Psoas muscle (tissue), 8 donors: Measurements from ENCODE around the gene SLC24A4. TPM values are rescaled to one million over a fixed set of nuclear protein-coding genes. Genes with fewer than 3 reads are reported as not detected.
"Not testable (repeated sequence)": the region's sequence is repeated elsewhere in the genome, so short reads cannot be mapped to it uniquely, and the experiment has no call there.

Experiments used
- ATAC-seq, 4 donors: fragments of 200-7000 bp; cut with Tn5 transposase; one replicate each; pipeline ENCODE4 v1.9.1; 2020; ENCODE audit warnings: moderate library complexity in 3 of 4, mild to moderate bottlenecking in 2 of 4
- DNase-seq, 2 donors: peaks; one replicate each; pipeline ENCODE4 v3.0.0-alpha.2; 2020
- H3K27ac ChIP-seq: fragments of 200-600 bp; one replicate; pipeline ENCODE4 v1.8.0; 2022
- H3K27me3 ChIP-seq, 3 donors: fragments of 200-600 bp in 1 of 3; one replicate each; pipeline versions ENCODE4 v1.6.1 to v1.8.0; 2013 to 2022; ENCODE audit warnings: low read length in 2 of 3, mild to moderate bottlenecking in 2 of 3, moderate library complexity in 1 of 3; ENCODE audit not compliant: insufficient read depth in 3 of 3
- H3K36me3 ChIP-seq, 2 donors: fragments of 200-600 bp in 1 of 2; one replicate each; pipeline versions ENCODE4 v1.6.1 to v1.8.0; 2013 to 2022; ENCODE audit warnings: low read depth in 1 of 2, mild to moderate bottlenecking in 1 of 2, moderate library complexity in 1 of 2; ENCODE audit not compliant: insufficient read depth in 1 of 2
- H3K4me1 ChIP-seq: fragments of 200-600 bp; one replicate; pipeline ENCODE4 v1.8.0; 2022
- H3K4me3 ChIP-seq: fragments of 200-600 bp; one replicate; pipeline ENCODE4 v1.8.0; 2022; ENCODE audit warnings: mild to moderate bottlenecking
- H3K9me3 ChIP-seq: fragments of 200-600 bp; one replicate; pipeline ENCODE4 v1.8.0; 2022
- WGBS, 3 donors: extraction: QIAGEN DNeasy Blood & Tissue Kit; methylation state at CpG; one replicate each; pipeline versions ENCODE4 v1.1.6 to v1.1.7; 2013; 5-methylcytosine and 5-hydroxymethylcytosine counted together
- intact Hi-C, 2 donors: fragments of 100-400 bp; cut with DNase I; formaldehyde crosslinking; loops; one replicate each; pipeline versions ENCODE4 v1.11.0 to v1.14.2; 2022
- polyA plus RNA-seq, 3 donors: library from polyadenylated mRNA; stranded (reverse); fragments of 200-250 nt; gene quantifications; one replicate each; pipeline ENCODE4 v1.2.3, GENCODE V29; 2013
- total RNA-seq, 4 donors: library from RNA; stranded (reverse); fragmentation: NEBNext Ultra II Directional in 2 of 4; extraction: Animal tissue kit (Norgen Biotek cat#: 25700) in 2 of 4; gene quantifications; one replicate each; pipeline versions ENCODE4 v1.2.1 to v1.2.4, GENCODE V29; 2021 to 2023
- TF ChIP-seq, protein P1 (sequence below): fragments of 200-600 bp; IDR thresholded peaks from one replicate; pipeline ENCODE4 v1.8.0; 2022; ENCODE audit warnings: antibody characterized with exemption
- donor health status: healthy with polysubstance abuse.
- donor health status: DM: no; HTN: no; CAD: no; lungs with moderate emphysema.
- donor health status: Bipolar disorder and iron deficiency.
- donor health status: healthy.
- donor health status: DM: yes; HTN: yes; CAD: no.
- donor health status: DM: no; HTN: no; CAD: no.
- donor health status: DM: no; HTN: no; CAD: no.
- donor health status: DM: yes; HTN: yes; CAD: no.

Gene SLC24A4
- total and polyA plus RNA-seq, 7 donors = 0.21 to 2.3 (median 0.34) TPM

DNA sequence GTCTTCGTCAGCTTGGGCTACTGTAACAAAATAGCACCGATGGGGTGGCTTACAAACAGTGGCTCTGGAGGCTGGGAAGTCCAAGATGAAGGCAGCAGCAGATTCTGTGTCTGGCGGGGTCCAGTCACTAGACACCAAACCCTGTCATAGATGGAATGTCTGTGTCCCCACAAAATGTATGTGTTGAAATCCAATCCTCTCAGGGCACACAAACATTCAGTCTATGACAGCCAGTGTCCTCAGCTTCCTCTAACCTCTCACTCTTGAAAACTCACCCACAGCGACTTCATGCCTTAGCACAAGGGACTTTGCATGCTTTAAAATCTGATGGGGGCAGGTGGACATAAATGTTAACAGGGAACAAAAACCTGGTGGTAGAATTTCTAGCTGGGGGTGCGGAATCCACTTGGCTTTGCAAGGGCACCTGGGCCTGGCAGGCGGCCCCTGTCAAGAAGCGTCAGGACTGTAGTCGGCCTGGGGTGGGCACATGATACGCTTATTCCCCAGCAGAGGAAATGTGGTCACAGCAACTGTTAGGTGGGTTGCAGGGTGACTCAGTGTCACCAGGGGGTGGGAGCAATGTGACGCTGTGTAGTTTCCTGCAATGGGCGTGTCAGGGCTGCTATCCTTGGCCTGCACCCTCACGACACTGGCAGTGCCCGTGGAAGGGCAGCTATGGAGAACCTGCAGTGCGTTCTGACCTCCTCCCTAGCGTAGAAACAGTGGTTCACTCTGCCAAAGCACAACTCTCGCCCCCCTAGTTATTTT is 208.3 kb downstream of the SLC24A4 start:
- Histone ChIP-seq H3K27ac (no peak overlapping the region), H3K9me3 (no peaks in the 10 kb centered on the region), H3K4me3 (no peak overlapping the region), H3K36me3 (no peaks in the 10 kb centered on the region), H3K4me1 (no peaks in the 10 kb centered on the region), H3K27me3 (peaks cover 0 to 2% (median 0%) of the 10 kb centered on the region in 3 donors)
- TF ChIP-seq, protein P1, sequence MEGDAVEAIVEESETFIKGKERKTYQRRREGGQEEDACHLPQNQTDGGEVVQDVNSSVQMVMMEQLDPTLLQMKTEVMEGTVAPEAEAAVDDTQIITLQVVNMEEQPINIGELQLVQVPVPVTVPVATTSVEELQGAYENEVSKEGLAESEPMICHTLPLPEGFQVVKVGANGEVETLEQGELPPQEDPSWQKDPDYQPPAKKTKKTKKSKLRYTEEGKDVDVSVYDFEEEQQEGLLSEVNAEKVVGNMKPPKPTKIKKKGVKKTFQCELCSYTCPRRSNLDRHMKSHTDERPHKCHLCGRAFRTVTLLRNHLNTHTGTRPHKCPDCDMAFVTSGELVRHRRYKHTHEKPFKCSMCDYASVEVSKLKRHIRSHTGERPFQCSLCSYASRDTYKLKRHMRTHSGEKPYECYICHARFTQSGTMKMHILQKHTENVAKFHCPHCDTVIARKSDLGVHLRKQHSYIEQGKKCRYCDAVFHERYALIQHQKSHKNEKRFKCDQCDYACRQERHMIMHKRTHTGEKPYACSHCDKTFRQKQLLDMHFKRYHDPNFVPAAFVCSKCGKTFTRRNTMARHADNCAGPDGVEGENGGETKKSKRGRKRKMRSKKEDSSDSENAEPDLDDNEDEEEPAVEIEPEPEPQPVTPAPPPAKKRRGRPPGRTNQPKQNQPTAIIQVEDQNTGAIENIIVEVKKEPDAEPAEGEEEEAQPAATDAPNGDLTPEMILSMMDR = no peak
- intact Hi-C loops = no loop called here
- 72 to 88% (median 77%) methylated on average over 16 of the region's 16 CpGs for WGBS, 3 donors
- DNase-seq (peak in 1 of 2 donors; percentile 20), ATAC-seq (peak in 1 of 4 donors; percentile 34)

DNA sequence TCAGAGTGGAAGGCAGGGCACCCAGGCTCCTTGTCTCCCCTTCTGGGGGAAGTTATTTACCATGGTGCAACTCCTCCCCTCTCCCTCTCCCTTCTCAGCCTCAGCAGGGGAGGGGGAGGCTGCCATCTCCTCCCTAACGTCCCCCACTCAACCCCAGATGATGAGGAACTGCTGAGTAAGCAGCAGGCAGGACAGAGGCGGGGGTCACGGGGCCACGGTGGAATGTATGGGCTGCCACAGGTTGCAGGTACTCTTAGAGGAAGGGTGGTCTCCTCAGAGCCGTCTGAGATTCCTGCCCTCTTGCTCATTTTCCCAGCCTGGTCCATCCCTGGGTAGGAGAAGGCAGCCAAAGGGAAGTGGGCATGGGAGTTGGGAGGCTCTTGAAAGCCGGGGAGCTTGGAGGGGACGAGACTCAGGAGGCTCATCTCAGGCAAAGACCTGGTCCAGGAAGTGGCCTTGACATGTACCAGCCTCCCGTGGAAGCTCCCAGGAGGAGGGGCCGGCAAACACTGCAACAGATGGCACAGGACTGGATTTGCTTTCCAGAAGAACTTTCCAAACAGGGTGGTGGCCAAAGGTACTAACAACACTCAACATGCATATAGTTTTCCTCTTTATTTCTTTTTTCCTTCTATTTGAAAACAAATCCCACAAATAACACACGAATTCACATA is 209.7 kb downstream of the SLC24A4 start:
- DNase-seq (no peak), ATAC-seq (no peak)
- Histone ChIP-seq H3K27ac (no peak overlapping the region), H3K36me3 (no peaks in the 10 kb centered on the region), H3K4me3 (no peak overlapping the region), H3K27me3 (peaks cover 0 to 2% (median 0%) of the 10 kb centered on the region in 3 donors), H3K9me3 (no peaks in the 10 kb centered on the region), H3K4me1 (no peaks in the 10 kb centered on the region)
- WGBS, 3 donors = 38 to 56% (median 40%) methylated on average over 10 of the region's 10 CpGs
- intact Hi-C loops = no loop called here
- TF ChIP-seq, protein P1 = no peak

DNA sequence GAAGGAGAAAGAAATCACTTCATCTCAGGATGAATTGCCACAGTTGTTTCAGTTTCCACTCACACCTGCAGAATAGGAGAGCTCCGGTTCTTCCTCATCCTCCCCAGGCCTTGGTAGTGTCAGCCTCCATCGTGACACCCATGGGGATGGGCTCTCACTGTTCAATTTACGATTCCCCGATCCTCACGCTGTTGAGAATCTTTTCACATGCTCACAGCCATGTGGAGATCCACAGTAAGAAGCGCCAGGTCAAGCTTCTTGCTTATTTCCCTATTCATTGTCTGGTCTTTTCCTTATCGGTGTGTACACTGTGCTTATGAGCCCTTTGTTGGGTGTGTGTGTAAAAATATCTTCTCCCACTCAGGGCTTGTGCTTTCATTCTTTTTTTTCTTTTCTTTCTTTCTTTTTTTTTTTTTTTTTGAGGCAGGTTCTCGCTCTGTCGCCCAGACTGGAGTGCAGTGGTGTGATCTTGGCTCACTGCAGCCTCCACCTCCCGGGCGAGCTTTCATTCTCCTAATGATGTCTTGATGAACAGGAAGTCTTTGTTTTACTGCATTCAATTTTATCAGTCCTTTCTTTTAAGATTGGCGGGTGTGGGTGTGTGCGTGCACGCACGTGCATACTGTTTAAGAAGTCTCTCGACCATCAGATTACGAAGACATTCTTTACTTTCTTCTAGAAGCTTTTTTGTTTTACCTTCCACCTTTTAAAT is 212.1 kb downstream of the SLC24A4 start:
- no peaks in the 10 kb centered on the region for H3K9me3 ChIP-seq
- no peak overlapping the region for H3K4me3 ChIP-seq
- no peaks in the 10 kb centered on the region for H3K36me3 ChIP-seq
- peaks cover 0 to 2% (median 0%) of the 10 kb centered on the region in 3 donors for H3K27me3 ChIP-seq
- DNase-seq = no peak
- 47 to 64% (median 53%) methylated on average over 16 to 17 of the region's 17 CpGs for WGBS, 3 donors
- H3K4me1 ChIP-seq = peaks cover 5% of the 10 kb centered on the region
- no peak for ATAC-seq
- TF ChIP-seq, protein P1 = no peak
- intact Hi-C loops = no loop called here
- no peak overlapping the region for H3K27ac ChIP-seq

DNA sequence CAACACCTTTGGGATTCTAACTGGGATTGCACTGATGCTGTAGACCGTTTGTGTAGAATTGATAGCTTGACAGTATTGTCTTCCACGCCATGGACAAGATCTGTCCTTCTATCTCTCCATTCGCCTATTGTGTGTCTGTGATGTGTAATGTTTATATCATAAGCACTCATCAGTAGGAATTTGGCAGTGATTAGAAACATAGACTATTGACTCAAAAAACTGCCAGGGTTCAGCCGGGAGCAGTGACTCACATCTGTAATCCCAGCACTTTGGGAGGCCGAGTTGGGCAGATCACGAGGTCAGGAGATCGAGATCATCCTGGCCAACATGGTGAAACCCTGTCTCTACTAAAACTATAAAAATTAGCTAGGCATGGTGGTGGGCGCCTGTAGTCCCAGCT is 213.3 kb downstream of the SLC24A4 start:
- H3K9me3 ChIP-seq, DNase-seq, H3K36me3 ChIP-seq, H3K27ac ChIP-seq, H3K27me3 ChIP-seq, H3K4me1 ChIP-seq, H3K4me3 ChIP-seq, ATAC-seq, intact Hi-C loops: not testable (repeated sequence)
- WGBS, 3 donors = 58 to 69% (median 61%) methylated on average over 8 of the region's 8 CpGs
